ENCODE results near the gene XPNPEP1.

DNA sequence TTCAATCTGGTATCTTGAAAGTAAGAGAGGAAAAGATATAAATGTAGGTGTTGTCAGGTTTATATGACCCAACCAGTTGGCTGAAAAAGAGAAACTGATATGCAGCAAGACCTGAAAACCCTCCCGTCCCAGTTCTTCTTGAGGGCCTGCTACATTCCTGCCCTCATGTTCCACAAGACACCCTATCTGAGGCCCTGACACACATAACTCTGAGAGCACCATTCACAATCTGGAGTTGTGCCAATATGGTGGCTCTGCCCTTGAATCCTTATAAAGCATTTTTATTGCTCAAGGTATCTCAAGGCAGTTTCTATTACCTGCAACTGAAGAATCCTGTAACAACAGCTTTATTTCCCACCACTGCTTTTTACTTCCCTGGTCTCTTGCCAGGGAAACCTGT, 17.0 kb downstream of the XPNPEP1 start:
- TF ChIP-seq, protein P1, sequence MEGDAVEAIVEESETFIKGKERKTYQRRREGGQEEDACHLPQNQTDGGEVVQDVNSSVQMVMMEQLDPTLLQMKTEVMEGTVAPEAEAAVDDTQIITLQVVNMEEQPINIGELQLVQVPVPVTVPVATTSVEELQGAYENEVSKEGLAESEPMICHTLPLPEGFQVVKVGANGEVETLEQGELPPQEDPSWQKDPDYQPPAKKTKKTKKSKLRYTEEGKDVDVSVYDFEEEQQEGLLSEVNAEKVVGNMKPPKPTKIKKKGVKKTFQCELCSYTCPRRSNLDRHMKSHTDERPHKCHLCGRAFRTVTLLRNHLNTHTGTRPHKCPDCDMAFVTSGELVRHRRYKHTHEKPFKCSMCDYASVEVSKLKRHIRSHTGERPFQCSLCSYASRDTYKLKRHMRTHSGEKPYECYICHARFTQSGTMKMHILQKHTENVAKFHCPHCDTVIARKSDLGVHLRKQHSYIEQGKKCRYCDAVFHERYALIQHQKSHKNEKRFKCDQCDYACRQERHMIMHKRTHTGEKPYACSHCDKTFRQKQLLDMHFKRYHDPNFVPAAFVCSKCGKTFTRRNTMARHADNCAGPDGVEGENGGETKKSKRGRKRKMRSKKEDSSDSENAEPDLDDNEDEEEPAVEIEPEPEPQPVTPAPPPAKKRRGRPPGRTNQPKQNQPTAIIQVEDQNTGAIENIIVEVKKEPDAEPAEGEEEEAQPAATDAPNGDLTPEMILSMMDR (IDR thresholded peaks at IDR 0.05) = no peak
- no peak for TF ChIP-seq EZH2phosphoT487 (IDR thresholded peaks at IDR 0.05; ENCODE audit: borderline replicate concordance, low read depth)
- no peak for TF ChIP-seq FOSL2 (IDR thresholded peaks at IDR 0.05; ENCODE audit: borderline replicate concordance, low read depth)
- no peak for TF ChIP-seq NFIC (IDR thresholded peaks at IDR 0.05; ENCODE audit: borderline replicate concordance)
- no peak for TF ChIP-seq POLR2AphosphoS5 (IDR thresholded peaks at IDR 0.05; ENCODE audit: low read depth, low read length)
- TF ChIP-seq, protein P2, sequence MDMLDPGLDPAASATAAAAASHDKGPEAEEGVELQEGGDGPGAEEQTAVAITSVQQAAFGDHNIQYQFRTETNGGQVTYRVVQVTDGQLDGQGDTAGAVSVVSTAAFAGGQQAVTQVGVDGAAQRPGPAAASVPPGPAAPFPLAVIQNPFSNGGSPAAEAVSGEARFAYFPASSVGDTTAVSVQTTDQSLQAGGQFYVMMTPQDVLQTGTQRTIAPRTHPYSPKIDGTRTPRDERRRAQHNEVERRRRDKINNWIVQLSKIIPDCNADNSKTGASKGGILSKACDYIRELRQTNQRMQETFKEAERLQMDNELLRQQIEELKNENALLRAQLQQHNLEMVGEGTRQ (IDR thresholded peaks at IDR 0.05; ENCODE audit: borderline replicate concordance, low read depth, low read length) = no peak
- no peak for TF ChIP-seq TAF1 (IDR thresholded peaks at IDR 0.05; ENCODE audit: borderline replicate concordance, low read depth, low read length)
- no peak for TF ChIP-seq RCOR1 (IDR thresholded peaks at IDR 0.05; ENCODE audit: low read length)
- TF ChIP-seq EP300 (IDR thresholded peaks at IDR 0.05; ENCODE audit: borderline replicate concordance in 1 of 2, low read depth in 1 of 2, low read length in 1 of 2) = no peak
- TF ChIP-seq, protein P3, sequence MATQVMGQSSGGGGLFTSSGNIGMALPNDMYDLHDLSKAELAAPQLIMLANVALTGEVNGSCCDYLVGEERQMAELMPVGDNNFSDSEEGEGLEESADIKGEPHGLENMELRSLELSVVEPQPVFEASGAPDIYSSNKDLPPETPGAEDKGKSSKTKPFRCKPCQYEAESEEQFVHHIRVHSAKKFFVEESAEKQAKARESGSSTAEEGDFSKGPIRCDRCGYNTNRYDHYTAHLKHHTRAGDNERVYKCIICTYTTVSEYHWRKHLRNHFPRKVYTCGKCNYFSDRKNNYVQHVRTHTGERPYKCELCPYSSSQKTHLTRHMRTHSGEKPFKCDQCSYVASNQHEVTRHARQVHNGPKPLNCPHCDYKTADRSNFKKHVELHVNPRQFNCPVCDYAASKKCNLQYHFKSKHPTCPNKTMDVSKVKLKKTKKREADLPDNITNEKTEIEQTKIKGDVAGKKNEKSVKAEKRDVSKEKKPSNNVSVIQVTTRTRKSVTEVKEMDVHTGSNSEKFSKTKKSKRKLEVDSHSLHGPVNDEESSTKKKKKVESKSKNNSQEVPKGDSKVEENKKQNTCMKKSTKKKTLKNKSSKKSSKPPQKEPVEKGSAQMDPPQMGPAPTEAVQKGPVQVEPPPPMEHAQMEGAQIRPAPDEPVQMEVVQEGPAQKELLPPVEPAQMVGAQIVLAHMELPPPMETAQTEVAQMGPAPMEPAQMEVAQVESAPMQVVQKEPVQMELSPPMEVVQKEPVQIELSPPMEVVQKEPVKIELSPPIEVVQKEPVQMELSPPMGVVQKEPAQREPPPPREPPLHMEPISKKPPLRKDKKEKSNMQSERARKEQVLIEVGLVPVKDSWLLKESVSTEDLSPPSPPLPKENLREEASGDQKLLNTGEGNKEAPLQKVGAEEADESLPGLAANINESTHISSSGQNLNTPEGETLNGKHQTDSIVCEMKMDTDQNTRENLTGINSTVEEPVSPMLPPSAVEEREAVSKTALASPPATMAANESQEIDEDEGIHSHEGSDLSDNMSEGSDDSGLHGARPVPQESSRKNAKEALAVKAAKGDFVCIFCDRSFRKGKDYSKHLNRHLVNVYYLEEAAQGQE (IDR thresholded peaks at IDR 0.05; ENCODE audit: low read depth, low read length) = no peak

Measured in SK-N-SH (cell line).